NCI-H774 (cell line): ENCODE measurements around the gene IL17B.
A peak's percentile ranks its signal among the peaks of the same experiment; 100 is the strongest.

ENCODE experiments used
- DNase-seq: peaks from one replicate; lab custom pipeline; 2025; lab: John Stamatoyannopoulos, UW

IL17B gene

DNA sequence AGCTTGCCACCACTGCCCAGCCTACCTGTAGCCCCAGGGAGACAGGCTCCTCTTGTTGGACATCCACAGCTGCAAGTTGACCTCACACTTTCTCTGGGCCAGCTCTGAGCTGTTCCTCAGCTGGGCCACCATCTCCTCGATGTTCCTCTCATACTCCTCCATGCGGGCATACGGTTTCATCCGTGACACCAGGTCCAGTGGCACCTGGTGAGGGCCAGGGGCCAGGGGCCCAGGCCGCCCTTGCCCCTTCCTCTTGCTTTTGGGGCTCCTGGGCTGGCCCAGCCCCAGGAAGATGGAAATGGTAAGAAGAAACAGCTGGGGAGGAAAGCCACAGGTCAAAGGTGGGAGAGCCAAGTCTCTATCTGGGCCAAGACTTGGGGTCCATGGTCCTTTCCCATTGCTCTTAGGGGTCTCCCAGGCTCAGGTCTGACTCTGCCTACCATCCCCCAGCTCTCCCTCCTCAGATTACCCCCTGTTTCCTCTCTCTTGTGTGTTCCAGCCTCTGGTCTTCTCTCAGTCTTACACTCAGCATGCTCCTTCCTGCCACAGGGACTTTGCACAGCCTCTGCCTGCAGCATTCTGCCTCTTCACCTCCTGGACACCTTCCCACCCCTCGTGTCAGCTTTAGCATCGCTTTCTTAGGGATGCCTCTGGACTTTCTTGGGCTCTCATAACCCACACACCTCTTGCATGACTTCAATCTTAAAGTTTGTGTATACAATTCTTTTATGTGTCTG lies 2.2 kb downstream of the IL17B start:
- DNase-seq, result no peak

DNA sequence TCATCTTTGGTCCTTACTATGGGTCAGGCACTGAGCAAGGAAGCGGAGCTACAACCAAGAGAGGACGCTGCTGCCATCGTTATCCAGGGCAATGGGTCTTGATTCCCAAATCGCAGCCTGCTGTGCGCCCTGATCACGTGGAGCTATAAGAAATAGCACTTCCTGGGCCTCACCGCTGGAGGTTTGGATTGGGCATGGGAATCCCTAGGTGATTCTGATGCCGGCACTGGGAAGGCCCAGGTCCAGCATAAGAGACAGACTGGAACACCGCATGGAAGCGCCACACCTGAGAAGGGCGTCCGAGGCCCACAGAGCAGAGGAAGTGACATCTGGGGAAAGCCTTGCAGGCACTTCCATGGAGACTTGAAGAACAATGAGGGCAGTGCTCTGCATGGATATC lies 3.0 kb downstream of the IL17B start:
- DNase-seq, result no peak

DNA sequence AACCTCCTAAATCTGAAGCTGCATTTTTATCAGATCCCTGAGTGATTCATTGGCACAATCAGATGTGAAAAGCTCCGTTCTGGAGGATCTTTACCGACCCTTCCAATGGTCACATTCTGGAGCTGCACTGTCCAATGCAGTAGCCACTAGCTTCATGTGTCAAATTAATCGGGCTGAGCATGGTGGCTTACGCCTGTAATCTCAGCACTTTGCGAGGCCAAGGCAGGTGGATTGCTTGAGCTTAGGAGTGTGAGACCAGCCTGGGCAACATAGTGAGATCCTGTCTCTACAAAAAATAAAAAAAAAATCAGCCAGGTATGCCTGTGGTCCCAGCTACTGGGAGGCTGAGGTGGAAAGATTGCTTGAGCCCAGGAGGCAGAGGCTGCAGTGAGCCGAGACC lies 3.7 kb downstream of the IL17B start:
- no peak for DNase-seq

DNA sequence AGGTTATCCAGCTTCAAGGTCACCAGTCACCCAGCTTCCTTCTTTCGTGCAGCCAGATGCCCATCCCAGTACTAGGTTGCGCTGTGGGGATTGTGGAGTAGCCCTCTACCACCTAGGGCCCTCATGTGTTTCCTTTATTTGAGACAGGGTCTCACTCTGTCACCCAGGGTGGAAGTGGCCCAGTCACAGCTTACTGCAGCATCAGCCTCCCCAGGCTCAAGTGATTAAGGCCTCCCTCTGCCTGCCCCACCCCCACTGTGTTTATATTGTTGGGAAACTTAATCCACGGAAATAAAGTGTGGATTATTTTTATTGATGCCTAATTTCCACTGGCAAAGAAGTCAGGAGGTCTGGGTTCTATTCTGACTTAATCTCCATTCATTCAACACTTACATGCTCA lies 4.3 kb downstream of the IL17B start:
- DNase-seq, result no peak

DNA sequence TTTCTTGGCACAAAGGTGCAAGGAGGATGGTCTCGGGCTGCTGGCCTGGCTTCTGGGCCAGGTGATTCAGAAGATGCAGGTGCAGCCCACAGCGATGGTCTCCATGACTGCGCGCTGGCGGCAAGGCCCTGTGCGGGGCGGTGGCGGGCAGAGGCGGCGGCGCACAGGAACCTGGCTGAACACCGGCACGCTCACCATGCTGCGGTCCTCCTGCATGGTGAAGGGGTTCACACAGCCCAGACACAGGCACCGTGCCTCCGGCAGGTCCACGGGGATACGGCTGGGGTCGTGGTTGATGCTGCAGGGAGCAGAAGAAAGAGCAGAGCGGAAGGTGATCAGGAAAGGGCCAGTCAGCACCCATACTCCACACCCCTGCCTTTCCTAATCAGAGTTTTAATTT lies 4.8 kb downstream of the IL17B start:
- DNase-seq, result no peak

DNA sequence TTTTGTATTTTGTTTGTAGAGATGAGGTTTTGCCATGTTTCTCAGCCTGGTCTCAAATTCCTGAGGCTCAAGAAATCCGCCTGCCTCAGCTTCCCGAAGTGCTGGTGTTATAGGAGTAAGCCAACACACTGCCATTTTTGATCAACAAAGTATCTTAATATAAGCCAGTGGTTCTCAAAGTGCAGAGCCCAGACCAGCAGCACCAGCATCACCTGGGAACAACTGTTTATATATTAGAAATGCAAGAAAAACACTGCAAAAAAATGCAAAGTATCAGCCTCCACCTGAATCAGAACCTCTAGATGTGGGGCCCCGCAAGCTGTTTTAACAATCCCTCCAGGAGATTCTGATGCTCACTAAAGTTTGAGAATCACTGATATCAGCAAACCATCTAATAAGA lies 6.2 kb downstream of the IL17B start:
- DNase-seq, result no peak

DNA sequence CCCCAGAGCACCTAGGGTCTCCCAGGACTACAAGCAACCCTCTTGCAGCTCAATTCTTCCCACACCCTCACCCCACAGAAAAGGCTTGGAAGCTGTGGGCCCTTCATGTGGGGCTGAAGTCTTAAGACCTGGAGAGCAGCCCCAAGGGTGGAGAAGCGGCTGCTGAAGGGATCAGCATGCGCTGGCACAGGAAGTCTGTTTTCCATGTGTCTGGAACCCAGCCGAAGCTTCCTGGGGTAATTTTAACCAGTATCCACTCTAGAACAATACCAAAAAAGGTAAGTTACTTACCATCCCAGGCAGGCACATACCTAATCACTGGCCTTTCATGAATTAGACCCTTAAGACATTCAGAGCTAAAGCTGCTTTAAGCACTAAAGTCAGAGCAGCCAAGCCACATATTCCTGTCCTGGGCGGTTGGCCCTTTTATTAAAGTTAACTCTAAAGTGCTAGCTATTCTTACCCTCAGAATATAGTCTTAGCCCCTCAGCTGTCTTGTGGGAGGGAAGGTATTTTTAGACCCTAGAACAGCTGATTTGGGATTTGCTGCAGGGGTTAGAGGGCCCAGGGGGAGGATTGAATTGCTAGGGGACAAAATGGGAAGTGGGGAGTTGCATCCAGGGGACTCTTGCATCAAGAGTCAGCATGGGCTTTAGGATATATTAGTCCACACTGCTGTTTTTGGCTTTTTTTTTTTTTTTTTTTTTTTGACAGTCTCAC lies 6.9 kb downstream of the IL17B start:
- DNase-seq, result no peak

DNA sequence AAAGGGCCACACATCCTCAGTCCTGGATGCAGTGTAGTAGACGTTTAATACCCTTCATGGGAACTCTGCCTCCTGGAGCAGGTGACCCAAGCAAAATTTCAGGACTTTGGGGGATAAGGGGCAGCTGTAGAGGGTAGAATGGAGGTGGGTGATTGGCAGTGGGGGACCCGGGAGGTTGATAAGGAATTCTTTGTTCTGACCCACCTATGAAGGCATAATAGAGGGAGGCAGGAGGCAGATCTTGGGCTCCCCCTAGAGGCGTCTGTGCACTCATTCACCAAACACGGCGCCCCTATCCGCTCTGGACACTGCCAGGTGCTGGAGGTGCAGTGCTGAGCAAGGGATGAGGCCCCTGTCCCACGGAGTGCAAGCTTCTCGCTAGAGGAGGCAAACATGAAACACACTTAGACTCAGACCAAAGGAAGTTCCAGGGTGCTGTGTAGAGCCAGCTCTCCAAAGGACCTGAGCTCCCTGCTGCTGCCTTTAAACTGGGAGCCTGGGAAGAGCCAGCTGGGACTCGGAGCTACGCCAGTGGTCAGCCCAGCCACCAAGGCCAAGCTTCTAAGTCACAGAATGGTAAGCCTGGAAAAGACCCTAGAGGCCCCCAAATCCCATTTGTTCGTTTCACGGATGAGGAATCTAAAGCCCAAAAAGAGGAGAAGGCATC lies 7.7 kb downstream of the IL17B start:
- DNase-seq, result peak; percentile 21

DNA sequence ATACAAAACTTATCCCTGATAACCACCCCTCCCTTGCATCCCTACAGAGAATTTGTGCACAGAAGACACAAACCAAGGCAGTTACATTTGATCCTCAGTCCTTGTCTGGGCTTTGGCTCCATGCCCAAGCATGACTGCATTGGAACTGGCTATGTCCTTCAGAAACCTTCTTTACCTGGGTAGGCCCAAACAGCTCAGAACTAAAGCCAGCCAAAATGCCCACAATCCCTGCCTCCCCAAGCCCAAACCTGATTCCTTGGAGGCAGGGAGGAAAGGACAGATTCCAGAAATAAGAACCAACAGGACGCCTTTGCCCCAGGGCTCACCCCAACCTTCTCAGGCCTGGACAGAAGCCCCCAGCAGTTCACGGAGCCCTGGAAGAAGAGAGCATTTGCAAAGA lies 8.2 kb downstream of the IL17B start:
- DNase-seq, result no peak

DNA sequence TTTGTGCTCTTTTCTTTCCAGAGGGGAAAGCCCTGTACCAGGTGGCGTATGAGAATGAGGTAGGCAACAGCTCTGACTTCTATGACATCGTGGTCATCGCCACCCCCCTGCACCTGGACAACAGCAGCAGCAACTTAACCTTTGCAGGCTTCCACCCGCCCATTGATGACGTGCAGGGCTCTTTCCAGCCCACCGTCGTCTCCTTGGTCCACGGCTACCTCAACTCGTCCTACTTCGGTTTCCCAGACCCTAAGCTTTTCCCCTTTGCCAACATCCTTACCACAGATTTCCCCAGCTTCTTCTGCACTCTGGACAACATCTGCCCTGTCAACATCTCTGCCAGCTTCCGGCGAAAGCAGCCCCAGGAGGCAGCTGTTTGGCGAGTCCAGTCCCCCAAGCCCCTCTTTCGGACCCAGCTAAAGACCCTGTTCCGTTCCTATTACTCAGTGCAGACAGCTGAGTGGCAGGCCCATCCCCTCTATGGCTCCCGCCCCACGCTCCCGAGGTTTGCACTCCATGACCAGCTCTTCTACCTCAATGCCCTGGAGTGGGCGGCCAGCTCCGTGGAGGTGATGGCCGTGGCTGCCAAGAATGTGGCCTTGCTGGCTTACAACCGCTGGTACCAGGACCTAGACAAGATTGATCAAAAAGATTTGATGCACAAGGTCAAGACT lies 11.0 kb downstream of the IL17B start:
- no peak for DNase-seq

DNA sequence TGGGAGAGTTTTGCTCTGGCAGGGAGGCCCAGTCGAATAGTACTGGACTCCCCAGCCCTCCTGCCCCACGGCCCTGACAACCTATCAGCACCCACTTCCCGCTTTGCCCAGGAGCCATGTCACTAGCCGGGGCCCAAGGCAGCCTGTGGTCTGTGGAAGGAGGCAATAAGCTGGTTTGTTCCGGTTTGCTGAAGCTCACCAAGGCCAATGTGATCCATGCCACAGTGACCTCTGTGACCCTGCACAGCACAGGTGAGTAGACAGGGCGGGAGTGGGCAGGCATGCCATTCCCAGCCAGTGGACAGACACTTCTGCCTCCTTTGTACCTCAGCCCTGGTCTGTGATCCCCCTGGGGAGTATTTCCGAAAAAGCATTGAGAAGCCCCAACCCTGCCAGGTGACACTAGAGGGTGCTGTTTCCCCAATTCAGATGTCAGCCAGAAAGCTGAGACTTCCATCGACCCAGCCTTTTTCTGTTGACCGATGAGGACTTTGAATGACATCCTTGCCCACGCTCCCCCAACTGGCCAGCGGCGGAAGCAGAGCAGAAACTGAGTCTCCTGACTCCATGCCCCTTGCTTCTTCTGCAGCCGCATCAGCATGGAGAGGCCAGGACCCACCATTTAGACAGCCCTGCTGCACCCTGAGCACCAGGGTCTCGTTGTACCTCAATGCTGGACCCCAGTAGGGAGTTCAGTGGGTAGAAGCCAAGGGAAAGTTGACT lies 11.7 kb downstream of the IL17B start:
- DNase-seq, result peak; percentile 9

DNA sequence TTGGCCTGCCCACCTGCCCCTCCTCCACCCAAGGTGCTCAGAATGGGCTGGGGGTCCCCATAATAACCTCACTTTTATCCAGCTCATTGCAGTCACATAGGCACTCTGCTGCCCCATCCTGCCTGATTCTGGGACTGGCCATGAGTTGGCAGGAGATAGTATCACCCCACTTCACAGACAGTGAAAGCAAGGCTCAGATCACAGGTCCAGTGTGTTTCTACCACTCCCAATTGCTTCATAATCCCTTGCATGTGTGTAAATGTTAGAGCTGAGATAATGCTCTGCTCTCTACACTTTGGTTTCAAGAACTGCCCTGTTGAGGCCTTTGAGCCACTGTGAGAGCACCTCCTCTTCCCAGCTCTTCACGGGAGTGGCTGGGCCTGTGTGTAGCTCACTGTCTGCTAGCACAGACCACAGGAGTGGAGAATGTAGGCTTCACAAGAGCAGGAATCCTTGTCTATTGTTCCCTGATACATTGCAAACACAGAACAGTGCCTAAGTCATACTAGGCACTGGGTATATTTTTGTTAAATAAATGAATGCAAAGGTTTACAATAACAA lies 12.8 kb downstream of the IL17B start:
- no peak for DNase-seq

DNA sequence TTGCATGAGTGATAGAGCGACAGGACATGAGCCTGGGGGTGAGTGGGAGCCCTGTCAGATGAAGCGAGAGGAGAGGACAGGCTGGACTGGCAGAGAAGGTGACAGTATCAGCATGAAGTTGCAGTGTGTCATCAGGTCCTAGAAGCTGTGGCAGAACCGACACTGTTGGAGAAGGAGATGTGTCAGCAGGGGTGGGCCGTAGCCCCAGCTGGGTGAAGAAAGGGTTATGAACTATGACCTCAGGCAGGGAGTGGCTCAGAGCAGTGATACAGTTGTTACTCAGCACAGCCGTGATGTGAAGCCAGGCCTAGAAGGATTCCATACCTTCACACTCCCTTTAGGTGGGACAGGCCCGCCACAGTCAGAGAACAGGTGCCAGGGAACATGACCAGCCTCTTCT lies 13.7 kb downstream of the IL17B start:
- no peak for DNase-seq

DNA sequence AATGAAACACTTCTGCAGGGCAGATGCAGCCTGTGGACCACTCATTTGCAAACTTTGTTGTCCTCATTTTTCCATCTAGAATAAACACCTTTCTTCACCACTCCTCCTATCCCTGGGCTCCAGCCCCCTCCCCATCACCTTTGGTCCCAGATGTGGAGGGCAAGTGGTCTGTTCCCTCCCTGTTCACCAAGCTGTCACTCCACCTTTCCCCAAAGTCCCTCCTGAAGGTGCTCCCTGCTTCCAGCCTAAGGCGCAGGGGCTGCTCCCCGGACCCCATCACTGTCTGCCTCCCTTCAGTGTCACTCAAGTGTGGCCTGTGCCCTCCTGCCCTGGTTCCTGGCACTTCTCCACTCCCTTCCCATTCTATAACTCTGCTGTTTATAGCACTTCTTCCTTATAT lies 14.4 kb downstream of the IL17B start:
- no peak for DNase-seq

DNA sequence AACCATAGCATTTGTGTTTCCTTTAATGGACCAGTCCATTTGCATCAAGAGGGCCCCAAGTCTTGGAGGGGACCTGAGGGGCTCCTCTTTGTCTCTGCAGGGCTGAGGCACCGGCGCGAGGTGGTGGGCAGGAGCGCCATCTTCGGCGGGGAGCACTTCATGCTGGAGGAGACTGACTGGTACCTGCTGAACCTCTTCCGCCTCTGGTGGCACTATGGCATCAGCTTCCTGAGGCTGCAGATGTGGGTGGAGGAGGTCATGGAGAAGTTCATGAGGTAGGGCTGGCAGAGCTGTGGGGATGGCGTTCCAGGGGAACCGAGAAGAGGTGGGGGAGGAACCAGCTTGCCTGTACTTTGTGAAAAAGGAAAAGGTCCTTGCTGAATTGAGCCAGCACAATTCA lies 15.2 kb downstream of the IL17B start:
- DNase-seq, result no peak

DNA sequence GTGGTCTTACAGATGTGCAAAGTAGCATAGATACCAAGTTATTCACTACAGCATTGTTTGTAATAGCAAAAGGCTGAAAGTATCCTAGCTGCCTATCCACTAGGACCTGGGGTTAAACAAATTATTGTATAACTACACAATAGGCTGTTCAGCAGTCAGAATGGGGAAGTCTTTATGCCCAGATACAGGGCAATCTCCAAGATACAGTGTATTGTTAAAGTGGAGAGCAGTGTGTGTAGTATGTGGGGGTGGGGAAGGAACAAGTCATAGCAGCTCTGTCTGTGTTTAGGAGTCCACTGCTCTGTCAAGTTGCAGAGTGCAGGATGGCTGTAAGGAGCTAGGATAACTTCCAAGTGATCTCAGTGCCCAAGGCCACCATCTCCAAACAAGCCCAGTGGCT lies 15.7 kb downstream of the IL17B start:
- no peak for DNase-seq

DNA sequence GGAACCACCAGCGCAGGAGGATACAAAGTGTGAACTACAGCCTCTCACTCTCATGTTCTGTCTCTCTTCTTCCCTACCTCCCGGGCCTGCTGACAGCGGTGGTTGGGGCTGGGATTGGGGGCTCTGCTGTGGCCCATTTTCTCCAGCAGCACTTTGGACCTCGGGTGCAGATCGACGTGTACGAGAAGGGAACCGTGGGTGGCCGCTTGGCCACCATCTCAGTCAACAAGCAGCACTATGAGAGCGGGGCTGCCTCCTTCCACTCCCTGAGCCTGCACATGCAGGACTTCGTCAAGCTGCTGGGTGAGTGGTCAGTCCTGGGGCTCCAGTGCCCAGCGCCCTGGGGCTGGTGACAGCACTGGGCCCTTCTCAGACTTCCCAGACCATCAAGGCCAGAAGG lies 16.6 kb downstream of the IL17B start:
- no peak for DNase-seq

DNA sequence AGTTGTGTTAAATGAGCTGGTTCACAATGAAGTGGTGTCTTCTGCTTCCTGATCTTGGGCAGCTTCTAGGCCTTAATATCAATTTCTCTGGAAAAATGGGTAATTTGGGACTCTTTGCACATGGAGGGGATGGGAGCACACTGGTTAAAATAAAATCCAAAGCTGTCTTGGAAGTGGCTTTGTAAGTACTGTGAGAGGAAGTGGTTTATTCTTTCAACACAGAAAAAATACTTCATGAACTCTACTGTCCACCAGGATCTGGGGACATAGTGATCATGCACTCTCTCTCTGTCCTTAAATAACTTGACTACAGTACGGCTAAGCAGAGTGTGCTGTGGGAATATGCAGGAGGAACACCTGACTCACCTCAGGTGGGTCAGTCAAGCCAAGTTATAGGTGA lies 18.8 kb downstream of the IL17B start:
- no peak for DNase-seq

DNA sequence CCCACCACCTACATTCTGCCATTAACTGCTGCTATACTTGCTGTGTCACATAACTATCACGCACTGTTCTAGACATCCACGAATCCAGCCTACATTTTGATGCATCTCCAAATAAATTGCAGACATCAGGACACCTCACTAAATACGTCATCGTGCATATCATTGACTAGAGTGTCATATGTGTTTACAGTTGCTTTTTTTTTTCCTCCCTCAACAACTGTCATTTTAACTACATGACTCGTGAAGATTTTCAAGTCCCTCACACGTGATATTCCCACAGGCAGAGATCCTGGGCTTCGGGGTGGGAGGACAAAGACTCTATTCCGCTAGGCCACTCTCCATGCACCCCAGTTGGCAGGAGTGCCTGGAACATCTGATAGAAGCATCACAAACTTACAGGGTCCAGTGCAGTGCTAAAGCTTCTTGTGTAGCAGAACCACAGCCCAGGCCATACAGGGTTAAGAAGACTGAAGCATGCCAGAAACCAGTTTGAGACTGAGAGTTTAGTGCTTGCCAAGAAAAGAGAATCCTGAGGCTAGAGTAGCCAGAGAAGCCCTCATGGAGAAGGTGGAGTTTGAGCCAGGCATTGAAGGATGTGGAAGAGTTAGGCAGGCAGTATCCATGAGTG lies 20.1 kb downstream of the IL17B start:
- no peak for DNase-seq

DNA sequence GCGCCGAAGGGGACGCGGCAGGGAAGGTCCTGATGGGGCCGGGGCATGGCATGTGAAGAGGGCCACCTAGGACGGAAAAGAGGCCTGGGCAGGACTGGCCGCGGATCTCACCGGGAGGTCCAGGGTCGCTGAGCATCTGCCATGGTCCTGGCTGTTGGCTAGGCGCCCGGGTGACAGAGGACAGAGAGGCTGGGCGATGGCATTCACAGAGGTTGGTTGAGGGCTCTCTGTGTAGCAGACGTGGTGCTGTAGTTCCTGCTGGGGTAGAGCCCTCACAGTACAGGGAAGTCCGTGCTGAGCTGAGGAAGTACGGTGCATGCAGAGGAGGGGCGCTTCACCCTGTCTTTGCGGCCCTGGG lies 20.8 kb downstream of the IL17B start:
- DNase-seq, result peak; percentile 26
